Thyroid gland (tissue), 4 donors: ENCODE results near the gene CDH1. TPM values are rescaled to one million over a fixed set of nuclear protein-coding genes. Genes with fewer than 3 reads are reported as not detected.

Experiments
- DNase-seq, 2 donors: peaks; one replicate each; pipeline ENCODE4 v3.0.0-alpha.2; 2019
- H3K27ac ChIP-seq, 3 donors: fragments of 200-600 bp; sonication (generic); 1 replicate in 2 of 3; 2 replicates in 1 of 3; pipeline ENCODE4 v1.5.1; 2016 to 2019; ENCODE audit warnings: mild to moderate bottlenecking in 1 of 3, moderate library complexity in 1 of 3
- H3K27me3 ChIP-seq: fragments of 200-600 bp; sonication (generic); one replicate; pipeline ENCODE4 v1.5.1; 2019
- H3K36me3 ChIP-seq, 2 donors: fragments of 200-600 bp; sonication (generic); one replicate each; pipeline ENCODE4 v1.5.1; 2016 to 2019
- H3K4me1 ChIP-seq, 2 donors: fragments of 200-600 bp; sonication (generic); one replicate each; pipeline ENCODE4 v1.5.1; 2017 to 2019
- H3K4me3 ChIP-seq, 3 donors: fragments of 200-600 bp; sonication (generic); replicated peaks in 1 of 3; 1 replicate in 2 of 3; 2 replicates in 1 of 3; pipeline ENCODE4 v1.5.1; 2016; ENCODE audit warnings: mild to moderate bottlenecking in 1 of 3
- H3K9me3 ChIP-seq: fragments of 200-600 bp; sonication (generic); one replicate; pipeline ENCODE4 v1.5.1; 2017
- POLR2A ChIP-seq, 2 donors: fragments of 450-650 bp; IDR thresholded peaks; one replicate each; pipeline ENCODE4 v1.6.1; 2017; ENCODE audit warnings: antibody characterized with exemption in 2 of 2, mild to moderate bottlenecking in 2 of 2, moderate library complexity in 1 of 2
- WGBS, 2 donors: methylation state at CpG; one replicate each; pipeline ENCODE4 v1.1.5; 2017; 5-methylcytosine and 5-hydroxymethylcytosine counted together
- intact Hi-C: fragments of 100-400 bp; cut with DNase I; formaldehyde crosslinking; loops from one replicate; pipeline ENCODE4 v1.15.1; 2023
- total RNA-seq, 4 donors: library from RNA; depleted of rRNA; stranded (reverse); fragments of >200 nt; gene quantifications; one replicate each; pipeline ENCODE4 v1.2.3, GENCODE V29; 2016
- TF ChIP-seq, protein P1 (sequence below), 6 experiments: fragments of 200-600 bp in 3 of 6; fragments of 450-650 bp in 3 of 6; sonication (generic) in 3 of 6; IDR thresholded peaks; one replicate each; pipeline ENCODE4 v1.5.1; 2016 to 2019; ENCODE audit warnings: antibody characterized with exemption in 6 of 6, mild to moderate bottlenecking in 2 of 6, inconsistent platforms in 1 of 6, moderate library complexity in 1 of 6

CDH1 gene
- total RNA-seq, 4 donors from 2014 or later: 177 to 287 (median 279) TPM

DNA sequence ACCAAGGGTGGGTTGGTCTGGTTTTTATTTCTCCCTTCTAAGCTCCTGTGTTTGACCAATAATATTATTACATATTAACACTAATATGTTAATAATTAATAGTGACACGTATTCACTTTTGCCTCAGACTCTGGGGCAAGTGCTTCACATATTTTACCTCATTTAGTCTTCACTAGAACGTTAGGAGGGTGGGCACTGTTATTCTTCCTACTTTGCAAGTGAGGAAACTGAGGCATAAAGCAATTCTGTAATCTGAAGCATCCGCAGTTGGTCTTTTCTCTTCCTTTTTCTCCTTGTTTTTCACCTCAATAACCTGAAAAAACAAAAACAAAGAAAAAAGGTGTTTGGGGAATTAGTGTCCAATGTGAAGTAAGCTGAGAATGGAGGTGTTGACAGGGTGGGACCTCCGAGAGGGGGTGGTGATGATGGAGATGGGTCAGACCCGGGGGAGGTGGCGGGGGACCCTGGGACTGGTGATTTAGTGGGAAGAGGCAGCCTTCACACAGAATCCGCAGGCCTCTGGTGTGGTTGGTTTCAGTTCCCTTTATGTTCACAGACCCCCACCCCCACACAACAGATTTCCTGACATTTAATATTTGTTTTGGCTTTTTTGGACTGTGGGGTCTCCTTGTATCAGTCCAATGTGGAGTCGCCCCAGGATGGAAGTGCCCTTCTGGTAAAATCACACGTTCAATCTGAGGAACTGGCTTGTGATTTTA, 3.7 kb downstream of the CDH1 start:
- H3K27ac ChIP-seq: peak overlapping the region; percentile 93 to 98 (median 97)
- no peaks in the 10 kb centered on the region for H3K36me3 ChIP-seq
- intact Hi-C loops: no loop called here
- no peaks in the 10 kb centered on the region for H3K9me3 ChIP-seq
- WGBS, 2 donors: 52 to 60% methylated on average over 9 of the region's 9 CpGs
- TF ChIP-seq POLR2A (IDR thresholded peaks at IDR 0.05): no peak
- TF ChIP-seq, protein P1, sequence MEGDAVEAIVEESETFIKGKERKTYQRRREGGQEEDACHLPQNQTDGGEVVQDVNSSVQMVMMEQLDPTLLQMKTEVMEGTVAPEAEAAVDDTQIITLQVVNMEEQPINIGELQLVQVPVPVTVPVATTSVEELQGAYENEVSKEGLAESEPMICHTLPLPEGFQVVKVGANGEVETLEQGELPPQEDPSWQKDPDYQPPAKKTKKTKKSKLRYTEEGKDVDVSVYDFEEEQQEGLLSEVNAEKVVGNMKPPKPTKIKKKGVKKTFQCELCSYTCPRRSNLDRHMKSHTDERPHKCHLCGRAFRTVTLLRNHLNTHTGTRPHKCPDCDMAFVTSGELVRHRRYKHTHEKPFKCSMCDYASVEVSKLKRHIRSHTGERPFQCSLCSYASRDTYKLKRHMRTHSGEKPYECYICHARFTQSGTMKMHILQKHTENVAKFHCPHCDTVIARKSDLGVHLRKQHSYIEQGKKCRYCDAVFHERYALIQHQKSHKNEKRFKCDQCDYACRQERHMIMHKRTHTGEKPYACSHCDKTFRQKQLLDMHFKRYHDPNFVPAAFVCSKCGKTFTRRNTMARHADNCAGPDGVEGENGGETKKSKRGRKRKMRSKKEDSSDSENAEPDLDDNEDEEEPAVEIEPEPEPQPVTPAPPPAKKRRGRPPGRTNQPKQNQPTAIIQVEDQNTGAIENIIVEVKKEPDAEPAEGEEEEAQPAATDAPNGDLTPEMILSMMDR (IDR thresholded peaks at IDR 0.05): no peak
- H3K4me1 ChIP-seq: peaks cover 63 to 66% of the 10 kb centered on the region in 2 donors
- no peak for DNase-seq
- H3K27me3 ChIP-seq: no peaks in the 10 kb centered on the region
- H3K4me3 ChIP-seq: no peak overlapping the region

DNA sequence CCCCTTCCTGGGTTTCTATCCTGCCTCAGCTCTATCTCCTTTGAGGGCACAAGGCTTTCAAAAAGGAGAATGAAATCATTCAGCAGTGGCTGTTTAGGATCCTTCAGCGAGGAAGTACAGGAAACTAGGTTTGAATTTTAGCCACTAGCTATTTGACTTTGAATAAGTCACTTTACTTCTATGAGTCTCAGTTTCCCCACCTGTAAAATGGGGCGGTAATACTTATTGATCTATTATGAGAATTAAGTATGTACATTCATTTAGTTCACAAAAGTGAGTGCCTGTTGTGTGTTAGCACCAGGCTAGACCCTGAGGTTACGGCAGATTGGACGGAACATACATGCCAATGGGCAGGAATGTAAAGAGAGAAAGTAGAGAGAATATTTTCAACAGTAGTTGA, 6.6 kb downstream of the CDH1 start:
- peak overlapping the region; percentile 93 to 98 (median 97) for H3K27ac ChIP-seq
- H3K9me3 ChIP-seq: no peaks in the 10 kb centered on the region
- 82 to 85% methylated on average over 4 of the region's 4 CpGs for WGBS, 2 donors
- DNase-seq: no peak
- TF ChIP-seq, protein P1 (IDR thresholded peaks at IDR 0.05): no peak
- TF ChIP-seq POLR2A (IDR thresholded peaks at IDR 0.05): no peak
- H3K27me3 ChIP-seq: no peaks in the 10 kb centered on the region
- intact Hi-C loops: no loop called here
- H3K36me3 ChIP-seq: no peaks in the 10 kb centered on the region
- no peak overlapping the region for H3K4me3 ChIP-seq
- peaks cover 82 to 91% of the 10 kb centered on the region in 2 donors for H3K4me1 ChIP-seq

GRCh38 chr16:68744744-68745280, 7.7 kb downstream of the CDH1 start:
- H3K36me3 ChIP-seq: no peaks in the 10 kb centered on the region
- H3K4me3 ChIP-seq: no peak overlapping the region
- peak overlapping the region; percentile 93 to 98 (median 97) for H3K27ac ChIP-seq
- H3K9me3 ChIP-seq: no peaks in the 10 kb centered on the region
- TF ChIP-seq, protein P1 (IDR thresholded peaks at IDR 0.05): no peak
- TF ChIP-seq POLR2A (IDR thresholded peaks at IDR 0.05): peak in 1 of 2 donors; percentile 72
- intact Hi-C loops: no loop called here
- DNase-seq: peak; percentile 90 to 92
- no peaks in the 10 kb centered on the region for H3K27me3 ChIP-seq
- H3K4me1 ChIP-seq: peaks cover 90 to 92% of the 10 kb centered on the region in 2 donors
- 33 to 42% methylated on average over 11 of the region's 11 CpGs for WGBS, 2 donors

GRCh38 chr16:68746951-68747350, 9.9 kb downstream of the CDH1 start:
- DNase-seq: no peak
- Histone ChIP-seq H3K4me1 (peaks cover 82 to 85% of the 10 kb centered on the region in 2 donors), H3K27me3 (no peaks in the 10 kb centered on the region), H3K27ac (peak overlapping the region; percentile 85 to 98 (median 97)), H3K4me3 (no peak overlapping the region), H3K9me3 (no peaks in the 10 kb centered on the region), H3K36me3 (no peaks in the 10 kb centered on the region)
- TF ChIP-seq, protein P1 (IDR thresholded peaks at IDR 0.05): no peak
- TF ChIP-seq POLR2A (IDR thresholded peaks at IDR 0.05): no peak
- intact Hi-C loops: no loop called here

GRCh38 chr16:68749432-68749831, 12.3 kb downstream of the CDH1 start:
- intact Hi-C loops: no loop called here
- no peaks in the 10 kb centered on the region for H3K9me3 ChIP-seq
- no peaks in the 10 kb centered on the region for H3K27me3 ChIP-seq
- no peaks in the 10 kb centered on the region for H3K36me3 ChIP-seq
- no peak overlapping the region for H3K4me3 ChIP-seq
- TF ChIP-seq, protein P1 (IDR thresholded peaks at IDR 0.05): no peak
- peaks cover 64 to 83% of the 10 kb centered on the region in 2 donors for H3K4me1 ChIP-seq
- 84 to 86% methylated on average over 3 of the region's 3 CpGs for WGBS, 2 donors
- H3K27ac ChIP-seq: peak overlapping the region; percentile 80 to 97 (median 85)
- no peak for DNase-seq
